ENCODE data around the gene MS4A15. TPM values are rescaled to one million over a fixed set of nuclear protein-coding genes. Genes with fewer than 3 reads are reported as not detected.

The MS4A15 gene
- total RNA-seq, 1 donor from 2014 or later, result not detected

- TF ChIP-seq CTCF (IDR thresholded peaks at IDR 0.05; ENCODE audit: unreplicated experiment), result no peak
- H3K4me3 Mint-ChIP-seq (ENCODE audit: low read depth), result no peak within 1 kb of the TSS
- no peaks in the 10 kb centered on the region for H3K36me3 Mint-ChIP-seq (ENCODE audit: insufficient read depth)
- no peaks in the 10 kb centered on the region for H3K4me1 Mint-ChIP-seq (ENCODE audit: low read depth)
- DNase-seq (ENCODE audit: low spot score, unreplicated experiment), result no peak
- H3K27me3 Mint-ChIP-seq, result no peaks in the 10 kb centered on the region
- no peaks in the 10 kb centered on the region for H3K9me3 Mint-ChIP-seq (ENCODE audit: low read depth)
- H3K27ac Mint-ChIP-seq, result peak within 1 kb of the TSS; percentile 43
Measured at GRCh38 chr11:60785136-60785535, 28.5 kb downstream of the MS4A15 start, which contains the start of gene MS4A10. Gene MS4A10 (plus strand): TSS chr11:60785333. CDS start chr11:60790336, 5,003 bp downstream.

- TF ChIP-seq CTCF (IDR thresholded peaks at IDR 0.05; ENCODE audit: unreplicated experiment), result no peak
- peak overlapping the region; percentile 43 for H3K27ac Mint-ChIP-seq
Measured at GRCh38 chr11:60785806-60786361, 29.2 kb downstream of the MS4A15 start.

GRCh38 chr11:60786811-60787567 is 30.3 kb downstream of the MS4A15 start:
- Mint-ChIP-seq H3K9me3 (ENCODE audit: low read depth) (peaks cover 4% of the 10 kb centered on the region), H3K4me3 (ENCODE audit: low read depth) (no peak overlapping the region), H3K27ac (no peak overlapping the region), H3K27me3 (peaks cover 3% of the 10 kb centered on the region), H3K36me3 (ENCODE audit: insufficient read depth) (no peaks in the 10 kb centered on the region), H3K4me1 (ENCODE audit: low read depth) (no peaks in the 10 kb centered on the region)
- DNase-seq (ENCODE audit: low spot score, unreplicated experiment), result no peak
- TF ChIP-seq CTCF (IDR thresholded peaks at IDR 0.05; ENCODE audit: unreplicated experiment), result no peak

More at GRCh38 chr11:60785806-60786361, 29.2 kb downstream of the MS4A15 start:
- Mint-ChIP-seq H3K36me3 (ENCODE audit: insufficient read depth) (no peaks in the 10 kb centered on the region), H3K4me1 (ENCODE audit: low read depth) (no peaks in the 10 kb centered on the region), H3K9me3 (ENCODE audit: low read depth) (no peaks in the 10 kb centered on the region), H3K27me3 (no peaks in the 10 kb centered on the region), H3K4me3 (ENCODE audit: low read depth) (no peak overlapping the region)
- DNase-seq (ENCODE audit: low spot score, unreplicated experiment), result no peak

GRCh38 chr11:60788401-60789125 is 31.9 kb downstream of the MS4A15 start:
- Mint-ChIP-seq H3K27me3 (peaks cover 16% of the 10 kb centered on the region), H3K9me3 (ENCODE audit: low read depth) (peaks cover 7% of the 10 kb centered on the region), H3K4me3 (ENCODE audit: low read depth) (no peak overlapping the region), H3K27ac (no peak overlapping the region), H3K4me1 (ENCODE audit: low read depth) (no peaks in the 10 kb centered on the region), H3K36me3 (ENCODE audit: insufficient read depth) (no peaks in the 10 kb centered on the region)
- DNase-seq (ENCODE audit: low spot score, unreplicated experiment), result no peak
- no peak for TF ChIP-seq CTCF (IDR thresholded peaks at IDR 0.05; ENCODE audit: unreplicated experiment)

GRCh38 chr11:60790726-60791125 is 34.1 kb downstream of the MS4A15 start:
- Mint-ChIP-seq H3K27me3 (peaks cover 19% of the 10 kb centered on the region), H3K4me3 (ENCODE audit: low read depth) (no peak overlapping the region), H3K36me3 (ENCODE audit: insufficient read depth) (no peaks in the 10 kb centered on the region), H3K4me1 (ENCODE audit: low read depth) (no peaks in the 10 kb centered on the region), H3K27ac (no peak overlapping the region), H3K9me3 (ENCODE audit: low read depth) (peaks cover 7% of the 10 kb centered on the region)
- DNase-seq (ENCODE audit: low spot score, unreplicated experiment), result no peak
- TF ChIP-seq CTCF (IDR thresholded peaks at IDR 0.05; ENCODE audit: unreplicated experiment), result no peak
